ENCODE data around the gene MYO1G. TPM values are rescaled to one million over a fixed set of nuclear protein-coding genes. Genes with fewer than 3 reads are reported as not detected.

The MYO1G gene
- total and polyA plus RNA-seq, 10 of the 15 experiments (the other 5 are each of a cell fraction or from before 2014, with no cell fraction given), result 1.8 to 232 (median 134) TPM

DNA sequence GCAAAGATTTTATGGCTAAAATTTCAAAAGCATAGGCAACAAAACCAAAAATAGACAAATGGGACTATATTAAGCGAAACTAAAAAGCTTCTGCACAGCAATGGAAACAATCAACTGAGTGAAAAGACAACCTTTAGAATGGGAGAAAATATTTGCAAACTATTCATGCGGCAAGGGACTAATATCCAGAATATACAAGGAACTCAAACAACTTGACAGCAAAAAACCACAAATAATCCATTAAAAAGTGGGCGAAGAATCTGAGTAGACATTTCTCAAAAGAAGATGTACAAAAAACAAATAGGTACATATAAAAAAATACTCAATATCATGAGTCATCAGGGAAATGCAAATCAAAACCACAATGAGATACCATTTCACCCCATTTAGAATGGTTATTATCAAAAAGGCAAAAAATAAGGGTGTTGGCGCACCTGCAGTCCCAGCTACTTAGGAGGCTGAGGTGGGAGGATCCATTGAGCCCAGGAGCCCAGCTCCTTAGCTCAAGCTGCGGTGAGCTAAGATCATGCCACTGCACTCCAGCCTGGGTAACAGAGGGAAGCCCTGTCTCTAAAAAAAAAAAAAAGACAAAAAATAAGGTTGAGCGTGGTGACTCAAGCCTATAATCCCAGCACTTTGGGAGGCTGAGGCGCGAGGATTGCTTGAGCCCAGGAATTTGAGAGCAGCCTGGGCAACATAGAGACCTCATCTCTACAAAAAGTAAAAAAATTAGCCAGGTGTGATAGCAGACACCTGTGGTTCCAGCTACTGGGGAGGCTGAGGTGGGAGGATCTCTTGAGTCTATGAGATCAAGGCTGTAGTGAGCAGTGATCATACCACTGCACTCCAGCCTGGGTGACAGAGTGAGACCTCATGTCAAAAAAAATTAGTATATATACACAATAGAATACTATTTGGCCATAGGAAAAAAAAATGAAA, 17.0 kb upstream of the MYO1G start (continued):
- TF ChIP-seq TCF3 (IDR thresholded peaks at IDR 0.05; ENCODE audit: borderline replicate concordance, insufficient read depth, low read depth, low read length) (no peak), MXI1 (IDR thresholded peaks at IDR 0.05; ENCODE audit: low read depth, low read length) (no peak), POU2F2 (IDR thresholded peaks at IDR 0.05; ENCODE audit: borderline replicate concordance, low read depth, low read length) (peak; percentile 77; the same call in 2 of the 3 replicates), MEF2A (IDR thresholded peaks at IDR 0.05; ENCODE audit: insufficient read depth, low read depth, low read length) (0 out of 2 replicates have a peak, but pooled peaks have one; percentile 16), BHLHE40 (IDR thresholded peaks at IDR 0.05; ENCODE audit: borderline replicate concordance in 1 of 2, low read depth in 2 of 2, low read length in 1 of 2) (peak in 1 of 2 experiments; percentile 30; a peak in 1 of 4 replicates), EZH2 (IDR thresholded peaks at IDR 0.05; ENCODE audit: borderline replicate concordance, control insufficient read depth, low read depth, low read length) (no peak), RUNX3 (IDR thresholded peaks at IDR 0.05; ENCODE audit: low read length) (peak; percentile 85), SP1 (IDR thresholded peaks at IDR 0.05; ENCODE audit: low read depth, low read length) (no peak), TBL1XR1 (IDR thresholded peaks at IDR 0.05; ENCODE audit: low read depth, low read length) (0 out of 2 replicates have a peak, but pooled peaks have one; percentile 16), IKZF2 (IDR thresholded peaks at IDR 0.05) (peak; percentile 24 to 38; a peak in 2 of 4 replicates), KAT2A (conservative IDR thresholded peaks at IDR 0.05; ENCODE audit: control insufficient read depth, low read depth, low read length) (no peak), GATAD2B (conservative IDR thresholded peaks at IDR 0.05; ENCODE audit: low read depth) (no peak), BACH1 (IDR thresholded peaks at IDR 0.05; ENCODE audit: borderline replicate concordance) (no peak), ATF7 (IDR thresholded peaks at IDR 0.05; ENCODE audit: low read depth) (peak; percentile 68), PML (IDR thresholded peaks at IDR 0.05; ENCODE audit: low read length) (no peak), MYB (IDR thresholded peaks at IDR 0.05; ENCODE audit: borderline replicate concordance, low read depth, low read length) (no peak), SUPT20H (IDR thresholded peaks at IDR 0.05; ENCODE audit: borderline replicate concordance, control insufficient read depth, low read depth, low read length) (no peak), HDAC6 (IDR thresholded peaks at IDR 0.05; ENCODE audit: unreplicated experiment) (no peak)
- TF ChIP-seq, protein P1, sequence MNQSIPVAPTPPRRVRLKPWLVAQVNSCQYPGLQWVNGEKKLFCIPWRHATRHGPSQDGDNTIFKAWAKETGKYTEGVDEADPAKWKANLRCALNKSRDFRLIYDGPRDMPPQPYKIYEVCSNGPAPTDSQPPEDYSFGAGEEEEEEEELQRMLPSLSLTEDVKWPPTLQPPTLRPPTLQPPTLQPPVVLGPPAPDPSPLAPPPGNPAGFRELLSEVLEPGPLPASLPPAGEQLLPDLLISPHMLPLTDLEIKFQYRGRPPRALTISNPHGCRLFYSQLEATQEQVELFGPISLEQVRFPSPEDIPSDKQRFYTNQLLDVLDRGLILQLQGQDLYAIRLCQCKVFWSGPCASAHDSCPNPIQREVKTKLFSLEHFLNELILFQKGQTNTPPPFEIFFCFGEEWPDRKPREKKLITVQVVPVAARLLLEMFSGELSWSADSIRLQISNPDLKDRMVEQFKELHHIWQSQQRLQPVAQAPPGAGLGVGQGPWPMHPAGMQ (IDR thresholded peaks at IDR 0.05; ENCODE audit: borderline replicate concordance), result no peak
- TF ChIP-seq, protein P2, sequence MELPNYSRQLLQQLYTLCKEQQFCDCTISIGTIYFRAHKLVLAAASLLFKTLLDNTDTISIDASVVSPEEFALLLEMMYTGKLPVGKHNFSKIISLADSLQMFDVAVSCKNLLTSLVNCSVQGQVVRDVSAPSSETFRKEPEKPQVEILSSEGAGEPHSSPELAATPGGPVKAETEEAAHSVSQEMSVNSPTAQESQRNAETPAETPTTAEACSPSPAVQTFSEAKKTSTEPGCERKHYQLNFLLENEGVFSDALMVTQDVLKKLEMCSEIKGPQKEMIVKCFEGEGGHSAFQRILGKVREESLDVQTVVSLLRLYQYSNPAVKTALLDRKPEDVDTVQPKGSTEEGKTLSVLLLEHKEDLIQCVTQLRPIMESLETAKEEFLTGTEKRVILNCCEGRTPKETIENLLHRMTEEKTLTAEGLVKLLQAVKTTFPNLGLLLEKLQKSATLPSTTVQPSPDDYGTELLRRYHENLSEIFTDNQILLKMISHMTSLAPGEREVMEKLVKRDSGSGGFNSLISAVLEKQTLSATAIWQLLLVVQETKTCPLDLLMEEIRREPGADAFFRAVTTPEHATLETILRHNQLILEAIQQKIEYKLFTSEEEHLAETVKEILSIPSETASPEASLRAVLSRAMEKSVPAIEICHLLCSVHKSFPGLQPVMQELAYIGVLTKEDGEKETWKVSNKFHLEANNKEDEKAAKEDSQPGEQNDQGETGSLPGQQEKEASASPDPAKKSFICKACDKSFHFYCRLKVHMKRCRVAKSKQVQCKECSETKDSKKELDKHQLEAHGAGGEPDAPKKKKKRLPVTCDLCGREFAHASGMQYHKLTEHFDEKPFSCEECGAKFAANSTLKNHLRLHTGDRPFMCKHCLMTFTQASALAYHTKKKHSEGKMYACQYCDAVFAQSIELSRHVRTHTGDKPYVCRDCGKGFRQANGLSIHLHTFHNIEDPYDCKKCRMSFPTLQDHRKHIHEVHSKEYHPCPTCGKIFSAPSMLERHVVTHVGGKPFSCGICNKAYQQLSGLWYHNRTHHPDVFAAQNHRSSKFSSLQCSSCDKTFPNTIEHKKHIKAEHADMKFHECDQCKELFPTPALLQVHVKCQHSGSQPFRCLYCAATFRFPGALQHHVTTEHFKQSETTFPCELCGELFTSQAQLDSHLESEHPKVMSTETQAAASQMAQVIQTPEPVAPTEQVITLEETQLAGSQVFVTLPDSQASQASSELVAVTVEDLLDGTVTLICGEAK (IDR thresholded peaks at IDR 0.05; ENCODE audit: borderline replicate concordance), result no peak
- TF ChIP-seq, protein P3, sequence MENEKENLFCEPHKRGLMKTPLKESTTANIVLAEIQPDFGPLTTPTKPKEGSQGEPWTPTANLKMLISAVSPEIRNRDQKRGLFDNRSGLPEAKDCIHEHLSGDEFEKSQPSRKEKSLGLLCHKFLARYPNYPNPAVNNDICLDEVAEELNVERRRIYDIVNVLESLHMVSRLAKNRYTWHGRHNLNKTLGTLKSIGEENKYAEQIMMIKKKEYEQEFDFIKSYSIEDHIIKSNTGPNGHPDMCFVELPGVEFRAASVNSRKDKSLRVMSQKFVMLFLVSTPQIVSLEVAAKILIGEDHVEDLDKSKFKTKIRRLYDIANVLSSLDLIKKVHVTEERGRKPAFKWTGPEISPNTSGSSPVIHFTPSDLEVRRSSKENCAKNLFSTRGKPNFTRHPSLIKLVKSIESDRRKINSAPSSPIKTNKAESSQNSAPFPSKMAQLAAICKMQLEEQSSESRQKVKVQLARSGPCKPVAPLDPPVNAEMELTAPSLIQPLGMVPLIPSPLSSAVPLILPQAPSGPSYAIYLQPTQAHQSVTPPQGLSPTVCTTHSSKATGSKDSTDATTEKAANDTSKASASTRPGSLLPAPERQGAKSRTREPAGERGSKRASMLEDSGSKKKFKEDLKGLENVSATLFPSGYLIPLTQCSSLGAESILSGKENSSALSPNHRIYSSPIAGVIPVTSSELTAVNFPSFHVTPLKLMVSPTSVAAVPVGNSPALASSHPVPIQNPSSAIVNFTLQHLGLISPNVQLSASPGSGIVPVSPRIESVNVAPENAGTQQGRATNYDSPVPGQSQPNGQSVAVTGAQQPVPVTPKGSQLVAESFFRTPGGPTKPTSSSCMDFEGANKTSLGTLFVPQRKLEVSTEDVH (IDR thresholded peaks at IDR 0.05; ENCODE audit: low read depth, partially characterized antibody), result no peak

Measured in GM12878 (cell line).